IMR-90 (cell line): ENCODE measurements around the gene METRNL. TPM values are rescaled to one million over a fixed set of nuclear protein-coding genes. Genes with fewer than 3 reads are reported as not detected.

Source experiments
- ATAC-seq: fragments of 200-7000 bp; cut with Tn5 transposase; 2 replicates; pipeline ENCODE4 v1.9.1; 2020; ENCODE audit warnings: low read depth, mild to moderate bottlenecking, moderate library complexity
- BruUV-seq: library from RNA; stranded (reverse); fragments of 400-500 nt; replicated peaks from 2 replicates; lab custom pipeline; 2021; lab: Mats Ljungman, UMichigan
- CTCF ChIA-PET: fragments of 300-600 bp; formaldehyde crosslinking; extraction: SDS; loops from one replicate; lab custom pipeline; 2021; ENCODE audit warnings: antibody characterized with exemption; lab: Yijun Ruan, JAX
- POLR2A ChIA-PET: fragments of 300-600 bp; sonication (Branson Sonifier 250); formaldehyde crosslinking; loops from one replicate; lab custom pipeline; 2022; ENCODE audit warnings: antibody characterized with exemption; ENCODE audit not compliant: unreplicated experiment; lab: Charles Lee
- DNase-seq: peaks from one replicate; pipeline ENCODE4 v3.0.0; 2013
- H2AFZ ChIP-seq: replicated peaks from 2 replicates; pipeline ENCODE3; 2013; ENCODE audit warnings: low read length, mild to moderate bottlenecking; ENCODE audit not compliant: poor library complexity
- H2AK5ac ChIP-seq: 2 replicates; pipeline ENCODE4 v1.6.1; 2013; ENCODE audit warnings: low read depth, low read length, inconsistent platforms
- H2AK9ac ChIP-seq: replicated peaks from 2 replicates; pipeline ENCODE3; 2013; ENCODE audit warnings: mild to moderate bottlenecking, low read depth, low read length, moderate library complexity; ENCODE audit not compliant: poor library complexity
- H2BK120ac ChIP-seq: 2 replicates; pipeline ENCODE4 v1.6.1; 2013; ENCODE audit warnings: low read depth, low read length, inconsistent platforms
- H2BK15ac ChIP-seq: 3 replicates; pipeline ENCODE4 v1.6.1; 2013; ENCODE audit warnings: low read depth, low read length, inconsistent platforms
- H2BK20ac ChIP-seq: 2 replicates; pipeline ENCODE4 v1.6.1; 2013; ENCODE audit warnings: low read depth, mild to moderate bottlenecking, inconsistent platforms, low read length, moderate library complexity
- H2BK5ac ChIP-seq: 2 replicates; pipeline ENCODE4 v1.6.1; 2013; ENCODE audit warnings: mild to moderate bottlenecking, low read depth, low read length, inconsistent platforms; ENCODE audit not compliant: poor library complexity, severe bottlenecking
- H3K14ac ChIP-seq: replicated peaks from 2 replicates; pipeline ENCODE4 v1.6.1; 2013; ENCODE audit warnings: low read depth, low read length, inconsistent platforms
- H3K18ac ChIP-seq: 2 replicates; pipeline ENCODE4 v1.6.1; 2013; ENCODE audit warnings: low read depth, low read length, control low read depth
- H3K23ac ChIP-seq: 2 replicates; pipeline ENCODE4 v1.6.1; 2013; ENCODE audit warnings: low read depth, low read length, inconsistent platforms
- H3K27ac ChIP-seq: 2 replicates; pipeline ENCODE4 v1.5.1; 2013; ENCODE audit warnings: mild to moderate bottlenecking, control low read depth, low read length; ENCODE audit not compliant: insufficient read depth
- H3K27me3 ChIP-seq: 2 replicates; pipeline ENCODE4 v1.6.1; 2013; ENCODE audit warnings: low read length; ENCODE audit not compliant: control insufficient read depth, insufficient read depth
- H3K36me3 ChIP-seq: 2 replicates; pipeline ENCODE4 v1.6.1; 2013; ENCODE audit warnings: low read length, mixed read lengths; ENCODE audit not compliant: control insufficient read depth, insufficient read depth
- H3K4ac ChIP-seq: 2 replicates; pipeline ENCODE4 v1.6.1; 2013; ENCODE audit warnings: low read depth, low read length, inconsistent platforms
- H3K4me1 ChIP-seq: 2 replicates; pipeline ENCODE4 v1.6.1; 2013; ENCODE audit warnings: low read length, mixed read lengths; ENCODE audit not compliant: control insufficient read depth, insufficient read depth
- H3K4me2 ChIP-seq: 2 replicates; pipeline ENCODE4 v1.6.1; 2013; ENCODE audit warnings: low read depth, mild to moderate bottlenecking, control low read depth, low read length, moderate library complexity
- H3K4me3 ChIP-seq: 2 replicates; pipeline ENCODE4 v1.5.1; 2013; ENCODE audit warnings: low read depth, mild to moderate bottlenecking, control low read depth, low read length, moderate library complexity; ENCODE audit not compliant: insufficient read depth
- H3K56ac ChIP-seq: 2 replicates; pipeline ENCODE4 v1.6.1; 2013; ENCODE audit warnings: low read length, inconsistent platforms; ENCODE audit not compliant: insufficient read depth; ENCODE audit errors: extremely low read depth
- H3K79me1 ChIP-seq, 2 experiments: 2 replicates each; pipeline ENCODE4 v1.6.1; 2013; ENCODE audit warnings: low read length in 2 of 2, inconsistent platforms in 1 of 2, low read depth in 1 of 2
- H3K9ac ChIP-seq: 2 replicates; pipeline ENCODE4 v1.6.1; 2013; ENCODE audit warnings: low read depth, low read length, control low read depth
- H3K9me1 ChIP-seq: 2 replicates; pipeline ENCODE4 v1.6.1; 2013; ENCODE audit warnings: low read length, inconsistent platforms; ENCODE audit not compliant: insufficient read depth
- H3K9me3 ChIP-seq: 2 replicates; pipeline ENCODE4 v1.6.1; 2013; ENCODE audit warnings: low read length; ENCODE audit not compliant: control insufficient read depth, insufficient read depth
- H4K20me1 ChIP-seq: 2 replicates; pipeline ENCODE4 v1.6.1; 2013; ENCODE audit warnings: low read length, inconsistent platforms; ENCODE audit not compliant: insufficient read depth
- H4K5ac ChIP-seq: 2 replicates; pipeline ENCODE4 v1.6.1; 2013; ENCODE audit warnings: mild to moderate bottlenecking, low read depth, low read length, control low read depth
- H4K8ac ChIP-seq, 2 experiments: 2 replicates each; pipeline ENCODE4 v1.6.1; 2013; ENCODE audit warnings: low read depth in 2 of 2, low read length in 2 of 2, control low read depth in 1 of 2, inconsistent platforms in 1 of 2
- H4K91ac ChIP-seq: 2 replicates; pipeline ENCODE4 v1.6.1; 2013; ENCODE audit warnings: low read depth, low read length, inconsistent platforms; ENCODE audit not compliant: insufficient read depth
- BHLHE40 ChIP-seq: fragments of 150-350 bp; IDR thresholded peaks from 2 replicates; pipeline ENCODE4 v1.6.1; 2016; ENCODE audit warnings: mild to moderate bottlenecking, low read depth, low read length
- CEBPB ChIP-seq: IDR thresholded peaks from 2 replicates; pipeline ENCODE4 v1.6.1; 2012; ENCODE audit warnings: low read depth, low read length, improper control_type of control experiment
- CHD1 ChIP-seq: IDR thresholded peaks from 2 replicates; pipeline ENCODE4 v1.6.1; 2012; ENCODE audit warnings: low read depth, low read length, improper control_type of control experiment
- CTCF ChIP-seq: conservative IDR thresholded peaks from 2 replicates; pipeline ENCODE4 v1.5.1; 2012; ENCODE audit warnings: mild to moderate bottlenecking, low read depth, low read length, improper control_type of control experiment
- ELK1 ChIP-seq: fragments of 150-350 bp; IDR thresholded peaks from 2 replicates; pipeline ENCODE4 v1.6.1; 2016; ENCODE audit warnings: low read depth, mild to moderate bottlenecking, low read length, moderate library complexity, borderline replicate concordance
- FOS ChIP-seq: fragments of 150-350 bp; IDR thresholded peaks from 2 replicates; pipeline ENCODE4 v1.6.1; 2016; ENCODE audit warnings: low read depth, low read length
- MAFK ChIP-seq: IDR thresholded peaks from 2 replicates; pipeline ENCODE4 v1.6.1; 2012; ENCODE audit warnings: low read depth, low read length, improper control_type of control experiment
- MAZ ChIP-seq: IDR thresholded peaks from 2 replicates; pipeline ENCODE4 v1.6.1; 2012; ENCODE audit warnings: low read depth, mild to moderate bottlenecking, low read length, improper control_type of control experiment, moderate library complexity, borderline replicate concordance
- MXI1 ChIP-seq: IDR thresholded peaks from 2 replicates; pipeline ENCODE4 v1.6.1; 2012; ENCODE audit warnings: low read depth, mild to moderate bottlenecking, low read length, moderate library complexity, borderline replicate concordance
- NFE2L2 ChIP-seq: fragments of 150-350 bp; IDR thresholded peaks from 2 replicates; pipeline ENCODE4 v1.6.1; 2016; ENCODE audit warnings: low read depth, mild to moderate bottlenecking, low read length
- POLR2A ChIP-seq: IDR thresholded peaks from 2 replicates; pipeline ENCODE4 v1.6.1; 2012; ENCODE audit warnings: mild to moderate bottlenecking, low read depth, low read length
- RAD21 ChIP-seq: IDR thresholded peaks from 2 replicates; pipeline ENCODE4 v1.6.1; 2012; ENCODE audit warnings: low read length, improper control_type of control experiment
- RCOR1 ChIP-seq: IDR thresholded peaks from 2 replicates; pipeline ENCODE4 v1.6.1; 2012; ENCODE audit warnings: mild to moderate bottlenecking, low read length, improper control_type of control experiment; ENCODE audit not compliant: insufficient replicate concordance
- RFX5 ChIP-seq: IDR thresholded peaks from 2 replicates; pipeline ENCODE4 v1.8.0; 2012; ENCODE audit warnings: low read depth, mild to moderate bottlenecking, low read length, moderate library complexity
- SMC3 ChIP-seq: fragments of 150-350 bp; IDR thresholded peaks from 2 replicates; pipeline ENCODE4 v1.6.1; 2016; ENCODE audit warnings: low read depth, mild to moderate bottlenecking, antibody characterized with exemption, low read length, moderate library complexity
- WGBS, 2 experiments: methylation state at CpG; one replicate each; pipeline versions ENCODE4 v1.1.5 to v1.1.7; 2013; ENCODE audit warnings: missing lambda C conversion rate in 2 of 2; ENCODE audit not compliant: insufficient read length in 1 of 2; ENCODE audit errors: extremely low coverage in 2 of 2; 5-methylcytosine and 5-hydroxymethylcytosine counted together
- dilution Hi-C: fragments of 300-500 bp; cut with HindIII; formaldehyde crosslinking; loops from one replicate; pipeline ENCODE4 v1.14.3; 2018; ENCODE audit warnings: low sequenced_read_pairs; ENCODE audit not compliant: unreplicated experiment
- in situ Hi-C: fragments of 300-500 bp; cut with MboI; formaldehyde crosslinking; loops from 3 replicates; pipeline ENCODE4 v1.14.3; 2019; ENCODE audit warnings: low sequenced_read_pairs, inconsistent platforms, mixed read lengths
- intact Hi-C: fragments of 100-400 bp; cut with micrococcal nuclease; formaldehyde crosslinking; loops from 2 replicates; pipeline ENCODE4 v1.10.0; 2022
- polyA plus RNA-seq, 3 experiments: library from polyadenylated mRNA; depleted of rRNA; stranded (reverse); fragments of >200 nt; gene quantifications; 2 replicates each; pipeline ENCODE4 v1.2.3, GENCODE V29; 2012; ENCODE audit warnings: low replicate concordance in 1 of 3
- total RNA-seq: library from RNA; depleted of rRNA; stranded (reverse); fragments of >200 nt; gene quantifications from 2 replicates; pipeline ENCODE4 v1.2.3, GENCODE V29; 2012
- TF ChIP-seq, protein P1 (sequence below): fragments of 150-350 bp; IDR thresholded peaks from 2 replicates; pipeline ENCODE4 v1.6.1; 2017; ENCODE audit warnings: mild to moderate bottlenecking, antibody characterized with exemption, low read length, low read depth

The METRNL gene
- total and polyA plus RNA-seq, 2 of the 4 experiments (the other 2 are of a cell fraction) = 17.9 to 48.2 TPM

DNA sequence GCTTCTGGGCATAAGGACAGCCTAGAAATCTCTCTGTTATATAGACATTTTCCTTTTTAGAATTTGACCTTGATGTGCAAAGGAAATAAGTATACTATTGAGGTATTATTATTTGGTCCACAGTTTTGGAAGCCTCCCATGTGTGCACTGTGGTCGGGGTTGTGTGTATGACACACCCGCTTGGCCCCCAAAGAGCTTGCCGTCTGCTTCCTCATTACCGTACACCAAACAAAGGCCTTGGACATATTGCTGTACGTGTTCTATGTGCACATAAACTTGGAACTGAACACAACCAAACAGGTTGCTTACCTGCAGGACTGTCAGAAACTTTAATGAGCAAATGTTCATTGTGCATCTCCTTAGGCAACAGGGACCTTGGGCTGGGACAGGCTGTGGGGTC, 38.2 kb downstream of the METRNL start:
- dilution Hi-C loops = no loop called here
- H4K5ac ChIP-seq = no peak overlapping the region
- no peak overlapping the region for H3K56ac ChIP-seq
- BruUV-seq = no TSS peak
- H3K9me3 ChIP-seq = no peaks in the 10 kb centered on the region
- no peak overlapping the region for H3K4me2 ChIP-seq
- H2BK15ac ChIP-seq = no peak overlapping the region
- intact Hi-C loops = no loop called here
- H3K23ac ChIP-seq = no peak overlapping the region
- H3K27me3 ChIP-seq = peaks cover 20% of the 10 kb centered on the region; the same call in 1 of the 2 replicates
- ATAC-seq (no peak), DNase-seq (no peak)
- no peak overlapping the region for H3K18ac ChIP-seq
- H4K8ac ChIP-seq = no peak overlapping the region
- H2AFZ ChIP-seq = no peak overlapping the region
- H2AK5ac ChIP-seq = no peak overlapping the region
- CTCF ChIA-PET = no interaction called here
- H2BK120ac ChIP-seq = no peak overlapping the region
- no peak overlapping the region for H4K91ac ChIP-seq
- no peak overlapping the region for H3K27ac ChIP-seq
- POLR2A ChIA-PET = no interaction called here
- no peaks in the 10 kb centered on the region for H3K79me1 ChIP-seq
- H2BK5ac ChIP-seq = no peak overlapping the region
- H3K14ac ChIP-seq = no peak overlapping the region
- no peaks in the 10 kb centered on the region for H3K9me1 ChIP-seq
- TF ChIP-seq RFX5 (no peak), NFE2L2 (no peak), MAFK (no peak), RAD21 (no peak), CHD1 (no peak), RCOR1 (no peak), MAZ (no peak), ELK1 (no peak), SMC3 (no peak), CTCF (no peak), BHLHE40 (no peak), MXI1 (no peak), POLR2A (no peak), CEBPB (no peak), FOS (no peak)
- TF ChIP-seq, protein P1, sequence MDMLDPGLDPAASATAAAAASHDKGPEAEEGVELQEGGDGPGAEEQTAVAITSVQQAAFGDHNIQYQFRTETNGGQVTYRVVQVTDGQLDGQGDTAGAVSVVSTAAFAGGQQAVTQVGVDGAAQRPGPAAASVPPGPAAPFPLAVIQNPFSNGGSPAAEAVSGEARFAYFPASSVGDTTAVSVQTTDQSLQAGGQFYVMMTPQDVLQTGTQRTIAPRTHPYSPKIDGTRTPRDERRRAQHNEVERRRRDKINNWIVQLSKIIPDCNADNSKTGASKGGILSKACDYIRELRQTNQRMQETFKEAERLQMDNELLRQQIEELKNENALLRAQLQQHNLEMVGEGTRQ = no peak
- in situ Hi-C loops = no loop called here
- no peaks in the 10 kb centered on the region for H3K4me1 ChIP-seq
- H3K4me3 ChIP-seq = no peak overlapping the region
- no peak overlapping the region for H2AK9ac ChIP-seq
- WGBS, 2 experiments = 95% methylated on average over 4 of the region's 5 CpGs; no CpG with 5 or more reads in 1 of the 2 experiments
- H3K4ac ChIP-seq = no peak overlapping the region
- H4K20me1 ChIP-seq = no peaks in the 10 kb centered on the region
- H2BK20ac ChIP-seq = no peak overlapping the region
- H3K9ac ChIP-seq = no peak overlapping the region
- no peaks in the 10 kb centered on the region for H3K36me3 ChIP-seq
